CD14-positive monocyte (primary cell): Measurements from ENCODE around the gene PDLIM7. TPM values are rescaled to one million over a fixed set of nuclear protein-coding genes. Genes with fewer than 3 reads are reported as not detected.

Experiments
- DNase-seq, 3 donors: peaks; one replicate each; pipeline ENCODE4 v3.0.0-alpha.2; 2011 to 2022
- H2AFZ ChIP-seq: 2 replicates; pipeline ENCODE4 v1.6.0; 2012; ENCODE audit warnings: mild to moderate bottlenecking, low read depth, low read length, inconsistent platforms; ENCODE audit not compliant: insufficient read depth, poor library complexity, severe bottlenecking
- H3K27ac ChIP-seq, 2 donors: 1 replicate in 1 of 2; 2 replicates in 1 of 2; pipeline ENCODE4 v1.5.1; 2012 to 2013; ENCODE audit warnings: low read length in 2 of 2, control low read depth in 1 of 2, inconsistent platforms in 1 of 2, low read depth in 1 of 2, mild to moderate bottlenecking in 1 of 2
- H3K27me3 ChIP-seq, 2 donors: one replicate each; pipeline versions ENCODE4 v1.6.0 to v1.6.1; 2011 to 2013; ENCODE audit warnings: low read length in 2 of 2; ENCODE audit not compliant: control insufficient read depth in 2 of 2, insufficient read depth in 2 of 2
- H3K36me3 ChIP-seq, 2 donors: replicated peaks in 1 of 2; 1 replicate in 1 of 2; 2 replicates in 1 of 2; pipeline versions ENCODE4 v1.5.1 to v1.6.1; 2012 to 2013; ENCODE audit warnings: low read length in 2 of 2, control low read depth in 1 of 2, inconsistent platforms in 1 of 2, mild to moderate bottlenecking in 1 of 2; ENCODE audit not compliant: insufficient read depth in 2 of 2, control insufficient read depth in 1 of 2
- H3K4me1 ChIP-seq, 2 donors: 1 replicate in 1 of 2; 2 replicates in 1 of 2; pipeline versions ENCODE4 v1.5.1 to v1.6.1; 2012 to 2013; ENCODE audit warnings: low read length in 2 of 2, control low read depth in 1 of 2, inconsistent platforms in 1 of 2, mild to moderate bottlenecking in 1 of 2, moderate library complexity in 1 of 2; ENCODE audit not compliant: insufficient read depth in 2 of 2, control insufficient read depth in 1 of 2
- H3K4me2 ChIP-seq: replicated peaks from 2 replicates; pipeline ENCODE3; 2012; ENCODE audit warnings: low read length, moderate library complexity, mild to moderate bottlenecking; ENCODE audit not compliant: poor library complexity, severe bottlenecking; ENCODE audit errors: extremely low read depth
- H3K4me3 ChIP-seq, 3 experiments: fragments of 200-600 bp in 1 of 3; sonication (generic) in 1 of 3; replicated peaks in 1 of 3; 1 replicate in 2 of 3; 2 replicates in 1 of 3; pipeline ENCODE4 v1.5.1; 2011 to 2013; ENCODE audit warnings: low read length in 3 of 3, mild to moderate bottlenecking in 3 of 3, control low read depth in 2 of 3, low read depth in 2 of 3, inconsistent platforms in 1 of 3, moderate library complexity in 1 of 3
- H3K79me2 ChIP-seq: 2 replicates; pipeline ENCODE4 v1.6.0; 2012; ENCODE audit warnings: mild to moderate bottlenecking, control low read depth, inconsistent platforms, low read length, moderate library complexity; ENCODE audit not compliant: insufficient read depth
- H3K9ac ChIP-seq: 2 replicates; pipeline ENCODE4 v1.6.0; 2017; ENCODE audit warnings: low read length, mild to moderate bottlenecking; ENCODE audit not compliant: insufficient read depth, poor library complexity, severe bottlenecking
- H3K9me3 ChIP-seq, 2 donors: replicated peaks in 1 of 2; 1 replicate in 1 of 2; 2 replicates in 1 of 2; pipeline versions ENCODE4 v1.5.1 to v1.6.1; 2012 to 2013; ENCODE audit warnings: low read length in 2 of 2, control low read depth in 1 of 2; ENCODE audit not compliant: control insufficient read depth in 1 of 2, insufficient read depth in 1 of 2
- H4K20me1 ChIP-seq: 2 replicates; pipeline ENCODE4 v1.6.0; 2012; ENCODE audit warnings: mild to moderate bottlenecking, low read length, control low read depth, moderate library complexity; ENCODE audit not compliant: insufficient read depth
- H3K27ac Mint-ChIP-seq, 7 donors: one replicate each; pipeline ENCODE4 v1.8.0; 2020; ENCODE audit warnings: mild to moderate bottlenecking in 7 of 7, mixed read lengths in 7 of 7, moderate library complexity in 6 of 7, inconsistent platforms in 2 of 7
- H3K27me3 Mint-ChIP-seq, 3 donors: one replicate each; pipeline ENCODE4 v1.8.0; 2021 to 2022; ENCODE audit warnings: low read depth in 3 of 3, mild to moderate bottlenecking in 3 of 3, mixed read lengths in 3 of 3, moderate library complexity in 3 of 3, inconsistent platforms in 1 of 3
- H3K36me3 Mint-ChIP-seq, 2 donors: one replicate each; pipeline ENCODE4 v1.8.0; 2020; ENCODE audit warnings: mixed read lengths in 2 of 2, inconsistent platforms in 1 of 2, mild to moderate bottlenecking in 1 of 2
- H3K4me1 Mint-ChIP-seq: one replicate; pipeline ENCODE4 v1.8.0; 2020; ENCODE audit warnings: mild to moderate bottlenecking, mixed read lengths
- H3K4me3 Mint-ChIP-seq, 2 donors: one replicate each; pipeline ENCODE4 v1.8.0; 2020; ENCODE audit warnings: mild to moderate bottlenecking in 2 of 2, mixed read lengths in 2 of 2, moderate library complexity in 1 of 2
- H3K9me3 Mint-ChIP-seq, 7 donors: one replicate each; pipeline ENCODE4 v1.8.0; 2020 to 2022; ENCODE audit warnings: mixed read lengths in 7 of 7, mild to moderate bottlenecking in 6 of 7, moderate library complexity in 6 of 7, inconsistent platforms in 2 of 7
- WGBS: methylation state at CpG from one replicate; pipeline ENCODE4 v1.1.5; 2013; ENCODE audit warnings: missing lambda C conversion rate; ENCODE audit not compliant: insufficient coverage; 5-methylcytosine and 5-hydroxymethylcytosine counted together
- intact Hi-C, 2 donors: fragments of 100-400 bp; cut with micrococcal nuclease; formaldehyde crosslinking; loops; one replicate each; pipeline versions ENCODE4 v1.15.0 to v1.15.1; 2023
- polyA plus RNA-seq, 3 donors: library from polyadenylated mRNA; depleted of rRNA in 1 of 3; unstranded in 2 of 3; stranded (reverse) in 1 of 3; fragments of 300-500 nt in 2 of 3; fragments of >200 nt in 1 of 3; fragmentation: Illumina TruSeq in 2 of 3; gene quantifications; 1 replicate in 2 of 3; 2 replicates in 1 of 3; pipeline ENCODE4 v1.2.3, GENCODE V29; 2012 to 2021
- TF ChIP-seq, protein P1 (sequence below): fragments of 200-600 bp; IDR thresholded peaks from one replicate; pipeline ENCODE4 v1.8.0; 2022; ENCODE audit warnings: antibody characterized with exemption, mild to moderate bottlenecking

The PDLIM7 gene
- polyA plus RNA-seq, 3 donors, result 21.6 to 126 (median 27.2) TPM

GRCh38 chr5:177434942-177435738, 62.3 kb downstream of the PDLIM7 start:
- WGBS, result 98% methylated on average over 11 of the region's 20 CpGs
- H3K36me3 ChIP-seq, result peaks cover 85 to 100% of the 10 kb centered on the region in 2 donors
- no peak overlapping the region for H3K4me3 ChIP-seq
- H3K9me3 ChIP-seq, result no peaks in the 10 kb centered on the region
- H2AFZ ChIP-seq, result no peak overlapping the region
- peaks cover 30 to 35% of the 10 kb centered on the region in 2 donors for H3K4me1 ChIP-seq
- H3K27me3 Mint-ChIP-seq, result peaks cover 0 to 1% (median 0%) of the 10 kb centered on the region in 3 donors
- no peak overlapping the region for H3K4me3 Mint-ChIP-seq
- H3K4me1 Mint-ChIP-seq, result peaks cover 28% of the 10 kb centered on the region
- no peaks in the 10 kb centered on the region for H3K27me3 ChIP-seq
- peaks cover 100% of the 10 kb centered on the region for H4K20me1 ChIP-seq
- H3K9me3 Mint-ChIP-seq, result no peaks in the 10 kb centered on the region
- H3K79me2 ChIP-seq, result peaks cover 60% of the 10 kb centered on the region
- peak overlapping the region in 4 of 7 donors; percentile 25 to 66 (median 46) for H3K27ac Mint-ChIP-seq
- H3K27ac ChIP-seq, result no peak overlapping the region
- peaks cover 78 to 98% of the 10 kb centered on the region in 2 donors for H3K36me3 Mint-ChIP-seq
- no peak overlapping the region for H3K4me2 ChIP-seq
- TF ChIP-seq, protein P1, sequence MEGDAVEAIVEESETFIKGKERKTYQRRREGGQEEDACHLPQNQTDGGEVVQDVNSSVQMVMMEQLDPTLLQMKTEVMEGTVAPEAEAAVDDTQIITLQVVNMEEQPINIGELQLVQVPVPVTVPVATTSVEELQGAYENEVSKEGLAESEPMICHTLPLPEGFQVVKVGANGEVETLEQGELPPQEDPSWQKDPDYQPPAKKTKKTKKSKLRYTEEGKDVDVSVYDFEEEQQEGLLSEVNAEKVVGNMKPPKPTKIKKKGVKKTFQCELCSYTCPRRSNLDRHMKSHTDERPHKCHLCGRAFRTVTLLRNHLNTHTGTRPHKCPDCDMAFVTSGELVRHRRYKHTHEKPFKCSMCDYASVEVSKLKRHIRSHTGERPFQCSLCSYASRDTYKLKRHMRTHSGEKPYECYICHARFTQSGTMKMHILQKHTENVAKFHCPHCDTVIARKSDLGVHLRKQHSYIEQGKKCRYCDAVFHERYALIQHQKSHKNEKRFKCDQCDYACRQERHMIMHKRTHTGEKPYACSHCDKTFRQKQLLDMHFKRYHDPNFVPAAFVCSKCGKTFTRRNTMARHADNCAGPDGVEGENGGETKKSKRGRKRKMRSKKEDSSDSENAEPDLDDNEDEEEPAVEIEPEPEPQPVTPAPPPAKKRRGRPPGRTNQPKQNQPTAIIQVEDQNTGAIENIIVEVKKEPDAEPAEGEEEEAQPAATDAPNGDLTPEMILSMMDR, result no peak
- intact Hi-C loops, result no loop called here
- no peak for DNase-seq
- H3K9ac ChIP-seq, result no peak overlapping the region

DNA sequence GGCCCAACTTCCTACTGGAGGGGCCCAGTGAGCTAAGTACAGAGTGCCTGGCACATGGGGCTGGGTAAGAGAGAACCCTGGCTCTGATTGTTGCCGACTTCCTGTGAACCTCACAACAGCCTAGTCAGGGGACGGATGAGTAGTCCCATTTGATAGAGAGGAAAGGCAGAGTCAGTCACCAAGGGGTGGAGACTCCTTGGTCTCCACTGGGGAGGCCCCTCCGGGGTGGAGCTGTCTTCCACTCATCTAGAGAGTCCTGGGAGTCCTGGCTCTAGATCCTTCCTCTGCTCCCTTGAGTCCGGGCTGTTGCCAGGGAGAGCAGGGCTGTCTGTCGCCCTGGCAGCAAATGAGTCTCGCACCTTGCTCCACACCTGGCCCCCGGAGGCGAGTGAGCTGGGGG, 63.0 kb downstream of the PDLIM7 start:
- H3K27me3 Mint-ChIP-seq, result peaks cover 0 to 1% (median 0%) of the 10 kb centered on the region in 3 donors
- peaks cover 76 to 96% of the 10 kb centered on the region in 2 donors for H3K36me3 Mint-ChIP-seq
- Histone ChIP-seq H3K27ac (peak overlapping the region in 1 of 2 donors; percentile 23), H3K9me3 (no peaks in the 10 kb centered on the region), H3K4me1 (peaks cover 37 to 43% of the 10 kb centered on the region in 2 donors), H4K20me1 (peaks cover 100% of the 10 kb centered on the region), H3K79me2 (peaks cover 67% of the 10 kb centered on the region), H2AFZ (no peak overlapping the region), H3K4me3 (no peak overlapping the region), H3K4me2 (no peak overlapping the region), H3K36me3 (peaks cover 80 to 96% of the 10 kb centered on the region in 2 donors), H3K27me3 (no peaks in the 10 kb centered on the region), H3K9ac (no peak overlapping the region)
- H3K27ac Mint-ChIP-seq, result peak overlapping the region in 4 of 7 donors; percentile 35 to 60 (median 43)
- no peak overlapping the region for H3K4me3 Mint-ChIP-seq
- H3K9me3 Mint-ChIP-seq, result no peaks in the 10 kb centered on the region
- DNase-seq, result no peak
- intact Hi-C loops, result no loop called here
- H3K4me1 Mint-ChIP-seq, result peaks cover 35% of the 10 kb centered on the region
- TF ChIP-seq, protein P1, result no peak
- 100% methylated on average over 7 of the region's 8 CpGs for WGBS
